ENCODE data around the gene ABHD17B.

DNA sequence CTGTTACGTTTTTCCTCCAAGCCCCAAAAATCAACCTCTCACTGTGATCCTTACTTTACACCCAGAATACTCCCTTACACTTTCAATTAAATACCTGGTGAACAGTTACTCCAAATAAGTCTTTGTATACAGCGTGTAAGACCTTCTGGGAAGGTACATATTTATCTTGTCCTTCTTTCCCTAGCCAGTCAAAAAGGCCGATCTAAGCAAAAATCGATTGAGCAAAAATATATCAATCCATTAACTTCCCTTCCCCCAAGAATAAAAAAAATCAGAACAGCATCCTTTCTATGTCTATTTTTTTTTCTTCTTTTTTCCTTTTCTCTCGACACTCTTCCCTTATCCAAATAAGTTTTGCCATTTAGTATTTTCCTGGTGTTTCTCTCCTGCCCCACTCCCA lies 71.3 kb downstream of the ABHD17B start:
- TF ChIP-seq POLR2A (IDR thresholded peaks at IDR 0.05): no peak
- TF ChIP-seq, protein P1, sequence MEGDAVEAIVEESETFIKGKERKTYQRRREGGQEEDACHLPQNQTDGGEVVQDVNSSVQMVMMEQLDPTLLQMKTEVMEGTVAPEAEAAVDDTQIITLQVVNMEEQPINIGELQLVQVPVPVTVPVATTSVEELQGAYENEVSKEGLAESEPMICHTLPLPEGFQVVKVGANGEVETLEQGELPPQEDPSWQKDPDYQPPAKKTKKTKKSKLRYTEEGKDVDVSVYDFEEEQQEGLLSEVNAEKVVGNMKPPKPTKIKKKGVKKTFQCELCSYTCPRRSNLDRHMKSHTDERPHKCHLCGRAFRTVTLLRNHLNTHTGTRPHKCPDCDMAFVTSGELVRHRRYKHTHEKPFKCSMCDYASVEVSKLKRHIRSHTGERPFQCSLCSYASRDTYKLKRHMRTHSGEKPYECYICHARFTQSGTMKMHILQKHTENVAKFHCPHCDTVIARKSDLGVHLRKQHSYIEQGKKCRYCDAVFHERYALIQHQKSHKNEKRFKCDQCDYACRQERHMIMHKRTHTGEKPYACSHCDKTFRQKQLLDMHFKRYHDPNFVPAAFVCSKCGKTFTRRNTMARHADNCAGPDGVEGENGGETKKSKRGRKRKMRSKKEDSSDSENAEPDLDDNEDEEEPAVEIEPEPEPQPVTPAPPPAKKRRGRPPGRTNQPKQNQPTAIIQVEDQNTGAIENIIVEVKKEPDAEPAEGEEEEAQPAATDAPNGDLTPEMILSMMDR (IDR thresholded peaks at IDR 0.05): no peak
